ENCODE data around the gene GRWD1. TPM values are rescaled to one million over a fixed set of nuclear protein-coding genes. Genes with fewer than 3 reads are reported as not detected.

GRWD1 gene
- total and polyA plus RNA-seq, 4 donors = 8.9 to 38.1 (median 21.9) TPM

DNA sequence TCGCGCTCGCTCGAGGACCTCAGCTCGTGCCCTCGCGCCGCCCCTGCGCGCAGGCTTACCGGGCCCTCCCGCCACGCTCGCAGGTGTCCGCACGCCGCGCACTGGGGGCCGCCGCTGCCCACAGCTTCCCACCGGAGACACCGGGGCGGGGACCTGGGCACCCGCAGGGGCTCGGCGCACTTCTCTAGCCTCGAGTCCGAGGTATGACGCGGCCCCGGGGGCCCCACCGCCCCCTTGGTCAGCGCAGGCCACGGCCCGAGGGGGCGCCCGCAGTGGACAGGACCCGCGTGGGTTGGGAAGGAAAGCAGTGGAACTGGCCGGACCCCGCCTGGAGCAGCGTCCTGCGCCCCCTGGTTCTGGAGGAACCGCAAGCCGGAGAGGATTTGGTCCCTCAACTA lies 2.1 kb upstream of the GRWD1 start:
- H3K4me1 ChIP-seq (ENCODE audit: control insufficient read depth in 5 of 5, insufficient read depth in 5 of 5, low read length in 5 of 5) = peaks cover 0 to 18% (median 9%) of the 10 kb centered on the region in 5 donors
- H3K27me3 ChIP-seq (ENCODE audit: control insufficient read depth in 3 of 3, insufficient read depth in 3 of 3, low read length in 2 of 3) = peaks cover 4 to 16% (median 11%) of the 10 kb centered on the region in 3 donors
- DNase-seq (no peak), ATAC-seq (ENCODE audit: insufficient read depth, low FRiP score) (no peak)
- no peak overlapping the region for H3K4me3 ChIP-seq
- peaks cover 0 to 11% (median 4%) of the 10 kb centered on the region in 4 donors for H3K36me3 ChIP-seq (ENCODE audit: control insufficient read depth in 4 of 4, insufficient read depth in 4 of 4, low read length in 4 of 4)
- 7 to 10% methylated on average over 19 to 45 of the region's 45 CpGs for WGBS, 2 donors
- no peaks in the 10 kb centered on the region for H3K9me3 ChIP-seq (ENCODE audit: control insufficient read depth in 4 of 4, insufficient read depth in 3 of 4, low read length in 3 of 4)
- H3K27ac ChIP-seq (ENCODE audit: low read depth in 1 of 2, low read length in 1 of 2) = no peak overlapping the region
- H3K9ac ChIP-seq (ENCODE audit: insufficient read depth in 1 of 2, low read length in 2 of 2) = no peak overlapping the region
- TF ChIP-seq, protein P1, sequence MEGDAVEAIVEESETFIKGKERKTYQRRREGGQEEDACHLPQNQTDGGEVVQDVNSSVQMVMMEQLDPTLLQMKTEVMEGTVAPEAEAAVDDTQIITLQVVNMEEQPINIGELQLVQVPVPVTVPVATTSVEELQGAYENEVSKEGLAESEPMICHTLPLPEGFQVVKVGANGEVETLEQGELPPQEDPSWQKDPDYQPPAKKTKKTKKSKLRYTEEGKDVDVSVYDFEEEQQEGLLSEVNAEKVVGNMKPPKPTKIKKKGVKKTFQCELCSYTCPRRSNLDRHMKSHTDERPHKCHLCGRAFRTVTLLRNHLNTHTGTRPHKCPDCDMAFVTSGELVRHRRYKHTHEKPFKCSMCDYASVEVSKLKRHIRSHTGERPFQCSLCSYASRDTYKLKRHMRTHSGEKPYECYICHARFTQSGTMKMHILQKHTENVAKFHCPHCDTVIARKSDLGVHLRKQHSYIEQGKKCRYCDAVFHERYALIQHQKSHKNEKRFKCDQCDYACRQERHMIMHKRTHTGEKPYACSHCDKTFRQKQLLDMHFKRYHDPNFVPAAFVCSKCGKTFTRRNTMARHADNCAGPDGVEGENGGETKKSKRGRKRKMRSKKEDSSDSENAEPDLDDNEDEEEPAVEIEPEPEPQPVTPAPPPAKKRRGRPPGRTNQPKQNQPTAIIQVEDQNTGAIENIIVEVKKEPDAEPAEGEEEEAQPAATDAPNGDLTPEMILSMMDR (IDR thresholded peaks at IDR 0.05; ENCODE audit: control extremely low read depth, extremely low read depth) = no peak

DNA sequence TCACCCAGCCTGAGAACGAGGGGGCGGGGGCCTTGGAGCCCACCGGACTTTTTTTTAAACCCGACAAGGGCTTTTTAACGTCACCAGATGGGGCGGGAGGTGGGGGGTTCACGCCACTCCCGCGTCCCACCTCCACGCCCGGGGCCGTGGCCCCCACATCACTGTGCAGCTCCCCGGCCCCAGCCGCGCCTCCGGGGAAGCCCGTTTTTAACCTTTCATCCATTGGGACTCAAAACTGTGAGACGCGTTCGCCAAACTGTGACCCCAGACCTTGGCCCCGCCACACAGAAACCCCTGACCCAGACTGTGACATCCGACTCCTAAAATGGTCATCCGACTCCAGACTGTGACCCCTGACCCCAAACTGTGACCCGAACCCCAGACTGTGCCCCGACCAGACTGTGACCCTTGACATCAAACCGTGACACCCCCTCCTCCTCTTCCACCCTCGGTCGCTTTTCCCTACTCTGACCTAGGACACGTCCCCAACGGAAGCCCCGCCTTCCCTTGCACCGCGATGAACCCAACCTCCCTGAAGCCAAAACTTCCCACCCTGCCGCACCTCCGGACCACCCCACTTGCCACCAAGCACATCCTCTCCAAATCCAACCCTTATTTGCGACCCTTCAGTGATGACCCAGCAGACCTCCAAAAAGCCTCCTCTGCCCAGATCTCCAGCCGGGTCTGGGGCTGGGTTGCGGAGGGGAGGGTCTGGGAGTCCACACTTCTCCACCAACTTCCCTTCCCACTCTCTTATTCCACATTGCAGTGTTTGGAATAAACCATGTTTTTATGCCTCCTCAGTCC lies 1.5 kb upstream of the GRWD1 start:
- ATAC-seq (ENCODE audit: insufficient read depth, low FRiP score) (no peak), DNase-seq (peak in 1 of 3 donors; percentile 10)
- Histone ChIP-seq H3K27me3 (ENCODE audit: control insufficient read depth in 3 of 3, insufficient read depth in 3 of 3, low read length in 2 of 3) (peaks cover 4 to 16% (median 11%) of the 10 kb centered on the region in 3 donors), H3K9ac (ENCODE audit: insufficient read depth in 1 of 2, low read length in 2 of 2) (no peak overlapping the region), H3K4me1 (ENCODE audit: control insufficient read depth in 5 of 5, insufficient read depth in 5 of 5, low read length in 5 of 5) (peaks cover 0 to 18% (median 9%) of the 10 kb centered on the region in 5 donors), H3K4me3 (no peak overlapping the region), H3K27ac (ENCODE audit: low read depth in 1 of 2, low read length in 1 of 2) (no peak overlapping the region), H3K9me3 (ENCODE audit: control insufficient read depth in 4 of 4, insufficient read depth in 3 of 4, low read length in 3 of 4) (no peaks in the 10 kb centered on the region), H3K36me3 (ENCODE audit: control insufficient read depth in 4 of 4, insufficient read depth in 4 of 4, low read length in 4 of 4) (peaks cover 0 to 11% (median 5%) of the 10 kb centered on the region in 4 donors)
- WGBS, 2 donors = 15 to 17% methylated on average over 38 of the region's 38 CpGs
- TF ChIP-seq, protein P1 (IDR thresholded peaks at IDR 0.05; ENCODE audit: control extremely low read depth, extremely low read depth) = no peak

DNA sequence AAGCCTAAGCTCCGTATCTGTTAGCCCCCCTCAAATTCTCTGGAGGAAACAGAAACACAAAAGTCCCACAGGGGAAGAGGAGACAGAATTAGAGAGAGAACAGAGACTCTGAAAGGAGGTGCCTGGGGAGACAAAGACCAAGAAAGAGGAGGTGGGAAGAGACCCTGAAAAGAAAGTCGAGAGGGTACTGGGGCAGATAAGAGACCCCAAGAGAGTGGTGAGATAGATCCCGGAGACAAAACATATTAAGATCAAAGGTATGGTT lies 915 bp upstream of the GRWD1 start:
- TF ChIP-seq, protein P1 (IDR thresholded peaks at IDR 0.05; ENCODE audit: control extremely low read depth, extremely low read depth) = no peak
- peaks cover 4 to 16% (median 11%) of the 10 kb centered on the region in 3 donors for H3K27me3 ChIP-seq (ENCODE audit: control insufficient read depth in 3 of 3, insufficient read depth in 3 of 3, low read length in 2 of 3)
- H3K4me1 ChIP-seq (ENCODE audit: control insufficient read depth in 5 of 5, insufficient read depth in 5 of 5, low read length in 5 of 5) = peaks cover 0 to 18% (median 9%) of the 10 kb centered on the region in 5 donors
- DNase-seq (peak in 1 of 3 donors; percentile 13), ATAC-seq (ENCODE audit: insufficient read depth, low FRiP score) (no peak)
- H3K36me3 ChIP-seq (ENCODE audit: control insufficient read depth in 4 of 4, insufficient read depth in 4 of 4, low read length in 4 of 4) = peaks cover under 1 to 11% (median 7%) of the 10 kb centered on the region in 4 donors
- WGBS, 2 donors = 31 to 41% methylated on average over 3 of the region's 3 CpGs
- no peaks in the 10 kb centered on the region for H3K9me3 ChIP-seq (ENCODE audit: control insufficient read depth in 4 of 4, insufficient read depth in 3 of 4, low read length in 3 of 4)
- H3K27ac ChIP-seq (ENCODE audit: low read depth in 1 of 2, low read length in 1 of 2) = no peak overlapping the region
- no peak overlapping the region for H3K9ac ChIP-seq (ENCODE audit: insufficient read depth in 1 of 2, low read length in 2 of 2)
- no peak overlapping the region for H3K4me3 ChIP-seq

All from lung (tissue), 12 donors.